ENCODE data around the gene SLC4A2. TPM values are rescaled to one million over a fixed set of nuclear protein-coding genes. Genes with fewer than 3 reads are reported as not detected.

The SLC4A2 gene
- total RNA-seq, 1 donor from 2014 or later = 182 TPM

- intact Hi-C loops (cut with DNase I) = no loop called here
- H3K9me3 ChIP-seq = no peaks in the 10 kb centered on the region
- H3K4me1 ChIP-seq = peaks cover 34% of the 10 kb centered on the region
- peaks cover 44% of the 10 kb centered on the region for H3K27me3 ChIP-seq (ENCODE audit: low read depth)
- no peak for TF ChIP-seq CTCF (IDR thresholded peaks at IDR 0.05)
- ATAC-seq = no peak
- H3K4me3 ChIP-seq = no peak overlapping the region
- no peaks in the 10 kb centered on the region for H3K36me3 ChIP-seq
- H3K27ac ChIP-seq = no peak overlapping the region
- DNase-seq = no peak
Observed at GRCh38 chr7:151015967-151016366, 43.4 kb upstream of the SLC4A2 start.

DNA sequence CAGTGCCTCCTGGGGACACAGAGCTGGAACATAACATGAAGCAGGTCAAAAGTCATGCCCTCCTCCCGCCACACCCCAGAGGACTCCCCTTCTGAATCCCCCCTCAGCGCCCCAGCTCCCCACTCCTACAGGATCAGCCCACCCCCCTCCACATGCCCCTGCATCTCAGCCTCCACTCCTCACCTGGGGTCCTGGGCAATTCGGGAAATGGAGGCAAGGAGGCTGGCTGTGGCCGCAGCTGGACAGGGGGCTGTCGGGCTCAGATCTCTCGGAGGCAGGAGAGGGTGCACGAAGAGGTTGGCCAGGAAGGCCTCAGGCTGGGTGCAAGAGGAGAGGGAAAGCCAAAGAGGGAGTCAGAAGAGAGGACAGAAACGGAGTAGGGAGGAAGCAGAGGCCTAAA lies 42.9 kb upstream of the SLC4A2 start:
- no peak overlapping the region for H3K27ac ChIP-seq
- H3K4me1 ChIP-seq = peaks cover 31% of the 10 kb centered on the region
- intact Hi-C loops (cut with DNase I) = no loop called here
- ATAC-seq (no peak), DNase-seq (no peak)
- no peaks in the 10 kb centered on the region for H3K9me3 ChIP-seq
- H3K36me3 ChIP-seq = no peaks in the 10 kb centered on the region
- peaks cover 44% of the 10 kb centered on the region for H3K27me3 ChIP-seq (ENCODE audit: low read depth)
- H3K4me3 ChIP-seq = no peak overlapping the region
- no peak for TF ChIP-seq CTCF (IDR thresholded peaks at IDR 0.05)

GRCh38 chr7:151016942-151017341 lies 42.4 kb upstream of the SLC4A2 start:
- TF ChIP-seq CTCF (IDR thresholded peaks at IDR 0.05) = no peak
- DNase-seq (no peak), ATAC-seq (no peak)
- no peaks in the 10 kb centered on the region for H3K9me3 ChIP-seq
- intact Hi-C loops (cut with DNase I) = no loop called here
- H3K27ac ChIP-seq = no peak overlapping the region
- H3K36me3 ChIP-seq = no peaks in the 10 kb centered on the region
- no peak overlapping the region for H3K4me3 ChIP-seq
- peaks cover 44% of the 10 kb centered on the region for H3K27me3 ChIP-seq (ENCODE audit: low read depth)
- H3K4me1 ChIP-seq = peaks cover 27% of the 10 kb centered on the region

DNA sequence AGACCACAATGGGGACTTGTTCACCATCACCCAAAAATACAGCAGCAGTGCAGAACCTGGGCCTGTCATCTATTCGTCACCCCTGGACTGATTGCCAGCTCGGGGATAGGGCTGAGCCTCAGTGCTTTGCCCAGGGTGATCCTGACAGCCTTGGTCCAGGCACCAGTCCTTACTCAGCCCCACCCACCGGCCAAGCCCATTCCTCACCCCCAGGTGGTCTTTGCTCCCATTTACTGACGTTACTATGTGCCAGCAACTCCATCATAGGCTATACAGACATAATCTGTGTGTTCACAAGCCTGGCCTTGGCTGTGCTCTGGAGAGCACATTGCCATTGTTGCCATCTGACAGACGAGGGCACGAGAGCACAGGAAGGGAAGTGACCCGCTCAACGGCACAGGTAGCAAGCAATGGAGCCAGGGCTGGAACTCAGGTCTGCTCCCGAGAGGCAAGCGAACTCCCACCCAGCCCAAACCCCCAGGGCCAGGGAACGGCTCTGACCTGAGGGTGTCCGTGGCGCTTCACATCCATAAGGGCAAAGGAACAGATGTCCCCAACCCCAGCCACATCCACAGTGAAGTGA lies 41.9 kb upstream of the SLC4A2 start:
- intact Hi-C loops (cut with DNase I) = no loop called here
- no peak for ATAC-seq
- Histone ChIP-seq H3K36me3 (no peaks in the 10 kb centered on the region), H3K4me1 (peaks cover 22% of the 10 kb centered on the region), H3K4me3 (peak overlapping the region; percentile 37), H3K9me3 (no peaks in the 10 kb centered on the region), H3K27ac (no peak overlapping the region), H3K27me3 (ENCODE audit: low read depth) (peaks cover 40% of the 10 kb centered on the region)
- no peak for DNase-seq
- no peak for TF ChIP-seq CTCF (IDR thresholded peaks at IDR 0.05)

DNA sequence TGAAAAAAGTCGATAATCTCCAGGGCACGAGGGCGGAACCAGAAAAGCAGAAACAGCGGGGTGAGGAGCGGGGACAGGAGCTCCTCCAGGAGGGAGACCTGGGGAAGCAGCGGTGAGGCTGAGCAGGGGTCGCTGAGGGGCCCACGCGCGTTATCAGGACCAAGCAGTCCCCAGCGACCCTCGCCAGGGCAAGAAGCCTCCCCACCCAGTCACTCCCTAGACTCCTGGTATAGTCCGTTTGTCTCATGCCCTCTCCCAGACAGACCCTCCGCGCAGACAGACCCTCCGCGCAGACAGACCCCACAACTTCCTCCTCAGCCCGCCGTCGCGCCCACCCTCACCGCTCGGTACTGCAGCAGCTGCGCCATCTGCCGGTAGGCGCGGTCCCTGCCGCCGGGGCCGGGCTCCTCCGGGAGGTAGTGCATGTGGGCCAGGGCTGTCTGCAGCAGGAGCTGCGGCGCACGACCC lies 41.4 kb upstream of the SLC4A2 start:
- H3K4me3 ChIP-seq = peak overlapping the region; percentile 37
- peak; percentile 96 for TF ChIP-seq CTCF (IDR thresholded peaks at IDR 0.05)
- peak; percentile 79 for DNase-seq
- H3K4me1 ChIP-seq = peaks cover 19% of the 10 kb centered on the region
- no peaks in the 10 kb centered on the region for H3K9me3 ChIP-seq
- peaks cover 38% of the 10 kb centered on the region for H3K27me3 ChIP-seq (ENCODE audit: low read depth)
- no peaks in the 10 kb centered on the region for H3K36me3 ChIP-seq
- intact Hi-C loops (cut with DNase I) = no loop called here
- H3K27ac ChIP-seq = no peak overlapping the region
- peak; percentile 79 to 83 for ATAC-seq

Measured in lower lobe of right lung (tissue), 2 donors.